Tibial nerve (tissue), 3 donors: Measurements from ENCODE around the gene LAMC3.

Source experiments
- POLR2A ChIP-seq, 2 donors: fragments of 450-650 bp; IDR thresholded peaks; one replicate each; pipeline ENCODE4 v1.6.1; 2017; ENCODE audit warnings: antibody characterized with exemption in 2 of 2, mild to moderate bottlenecking in 2 of 2, moderate library complexity in 2 of 2
- TF ChIP-seq, protein P1 (sequence below), 5 experiments: fragments of 200-600 bp in 3 of 5; fragments of 450-650 bp in 2 of 5; sonication (generic) in 3 of 5; IDR thresholded peaks; one replicate each; pipeline ENCODE4 v1.5.1; 2016 to 2019; ENCODE audit warnings: antibody characterized with exemption in 5 of 5, mild to moderate bottlenecking in 3 of 5, moderate library complexity in 2 of 5

DNA sequence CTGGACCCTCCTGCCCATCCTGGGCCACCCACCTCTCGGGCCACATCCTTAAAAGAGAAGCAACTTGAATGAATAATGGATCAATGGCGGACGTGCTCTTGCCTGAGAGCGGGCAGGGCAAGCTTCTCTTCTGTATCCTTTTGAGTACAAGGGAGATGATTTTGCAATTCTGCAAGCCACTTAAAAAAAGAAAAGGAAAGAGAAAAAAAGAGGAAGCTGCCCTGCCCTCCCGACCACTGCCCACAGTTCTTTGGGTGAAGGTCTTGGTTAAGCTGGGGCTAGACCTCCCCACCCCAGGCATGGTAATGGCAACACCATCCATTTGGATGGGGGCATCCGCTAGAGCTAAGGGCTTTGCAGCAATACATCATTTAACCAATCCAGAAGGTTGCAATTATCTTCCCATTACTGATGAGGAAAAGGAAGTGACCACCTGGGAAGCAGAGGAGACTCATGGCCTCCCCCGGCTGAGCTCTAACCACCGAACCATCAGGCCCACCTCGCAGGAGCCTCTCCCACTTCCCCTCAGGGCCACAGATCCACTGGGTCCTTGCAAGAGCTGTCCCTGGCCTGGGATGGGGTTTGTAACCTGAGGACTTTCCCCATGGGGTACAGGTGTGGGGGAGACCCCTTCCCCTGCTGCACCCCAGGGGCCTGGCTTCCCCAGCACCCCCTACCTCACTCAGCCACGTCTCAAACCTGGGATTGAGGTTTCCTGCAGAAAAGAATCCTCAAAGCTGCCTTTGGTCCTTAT lies 27.8 kb upstream of the LAMC3 start:
- TF ChIP-seq, protein P1, sequence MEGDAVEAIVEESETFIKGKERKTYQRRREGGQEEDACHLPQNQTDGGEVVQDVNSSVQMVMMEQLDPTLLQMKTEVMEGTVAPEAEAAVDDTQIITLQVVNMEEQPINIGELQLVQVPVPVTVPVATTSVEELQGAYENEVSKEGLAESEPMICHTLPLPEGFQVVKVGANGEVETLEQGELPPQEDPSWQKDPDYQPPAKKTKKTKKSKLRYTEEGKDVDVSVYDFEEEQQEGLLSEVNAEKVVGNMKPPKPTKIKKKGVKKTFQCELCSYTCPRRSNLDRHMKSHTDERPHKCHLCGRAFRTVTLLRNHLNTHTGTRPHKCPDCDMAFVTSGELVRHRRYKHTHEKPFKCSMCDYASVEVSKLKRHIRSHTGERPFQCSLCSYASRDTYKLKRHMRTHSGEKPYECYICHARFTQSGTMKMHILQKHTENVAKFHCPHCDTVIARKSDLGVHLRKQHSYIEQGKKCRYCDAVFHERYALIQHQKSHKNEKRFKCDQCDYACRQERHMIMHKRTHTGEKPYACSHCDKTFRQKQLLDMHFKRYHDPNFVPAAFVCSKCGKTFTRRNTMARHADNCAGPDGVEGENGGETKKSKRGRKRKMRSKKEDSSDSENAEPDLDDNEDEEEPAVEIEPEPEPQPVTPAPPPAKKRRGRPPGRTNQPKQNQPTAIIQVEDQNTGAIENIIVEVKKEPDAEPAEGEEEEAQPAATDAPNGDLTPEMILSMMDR (IDR thresholded peaks at IDR 0.05) = no peak
- no peak for TF ChIP-seq POLR2A (IDR thresholded peaks at IDR 0.05)
